Measurements from ENCODE around the gene PHF21A.

The PHF21A gene

GRCh38 chr11:45899448-45900174, 221.6 kb downstream of the PHF21A start:
- DNase-seq: peak; percentile 93

DNA sequence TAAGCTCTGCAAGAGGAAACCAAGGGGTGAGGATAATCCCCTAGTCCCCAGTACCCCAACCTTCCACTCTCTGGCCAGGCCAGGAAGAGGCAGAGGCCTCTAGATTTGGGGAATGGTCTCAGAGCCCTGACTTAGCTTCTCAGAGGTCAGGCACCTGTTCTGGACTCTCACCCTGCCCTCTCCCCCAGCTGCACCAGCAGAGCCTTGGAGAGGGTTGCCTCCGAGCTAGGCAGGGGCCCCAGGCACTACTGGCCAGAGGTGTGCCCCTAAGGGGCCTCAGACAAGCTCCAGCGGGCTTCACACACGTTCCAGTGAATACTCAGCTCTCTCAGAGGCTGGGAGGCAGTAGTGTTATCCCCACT, 222.2 kb downstream of the PHF21A start:
- no peak for DNase-seq

GRCh38 chr11:45897556-45897955, 223.7 kb downstream of the PHF21A start:
- no peak for DNase-seq

DNA sequence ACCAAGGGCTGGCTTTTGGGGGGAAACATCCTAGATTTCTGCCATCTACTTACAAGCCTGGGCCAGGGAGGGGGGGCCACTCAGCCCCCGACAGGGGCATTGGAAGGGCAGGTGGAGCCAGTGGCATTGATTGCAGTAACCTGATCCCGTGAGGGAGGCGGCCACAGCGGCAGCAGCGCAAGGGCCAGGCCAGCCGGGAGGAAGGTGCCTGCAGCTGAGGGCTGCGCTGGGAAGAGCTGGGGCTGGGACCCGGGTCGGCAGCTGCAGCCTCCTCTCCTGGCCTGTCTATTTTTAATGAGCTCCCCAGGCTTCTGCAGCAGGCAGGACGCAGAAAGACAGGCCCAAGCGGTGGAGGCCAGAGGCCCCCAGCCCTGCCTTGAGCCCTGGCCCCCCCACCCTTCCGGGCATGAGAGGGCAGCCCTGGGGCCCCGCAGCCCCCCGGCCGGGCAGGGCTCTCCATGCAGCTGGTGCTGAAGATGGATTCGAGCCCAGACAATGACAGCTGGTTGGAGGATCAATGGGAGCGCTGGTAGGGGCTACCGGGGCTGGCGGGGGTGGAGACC, 224.8 kb downstream of the PHF21A start:
- DNase-seq: peak; percentile 95

GRCh38 chr11:45895553-45896259, 225.5 kb downstream of the PHF21A start:
- peak; percentile 57 for DNase-seq

GRCh38 chr11:45894555-45895247, 226.6 kb downstream of the PHF21A start:
- no peak for DNase-seq

GRCh38 chr11:45892856-45893255, 228.4 kb downstream of the PHF21A start:
- DNase-seq: no peak

- no peak for DNase-seq
These were observed 230.2 kb downstream of the PHF21A start for GRCh38 chr11:45890886-45891550.

- no peak for DNase-seq
These were observed 231.3 kb downstream of the PHF21A start for GRCh38 chr11:45889966-45890365.

- no peak for DNase-seq
These were observed 231.7 kb downstream of the PHF21A start for GRCh38 chr11:45889555-45889954.

- DNase-seq: no peak
These were observed 233.7 kb downstream of the PHF21A start for GRCh38 chr11:45887587-45887986.

- DNase-seq: no peak
These were observed 234.3 kb downstream of the PHF21A start for GRCh38 chr11:45886816-45887520.

GRCh38 chr11:45885921-45886721, 235.1 kb downstream of the PHF21A start:
- DNase-seq: peak; percentile 32

DNA sequence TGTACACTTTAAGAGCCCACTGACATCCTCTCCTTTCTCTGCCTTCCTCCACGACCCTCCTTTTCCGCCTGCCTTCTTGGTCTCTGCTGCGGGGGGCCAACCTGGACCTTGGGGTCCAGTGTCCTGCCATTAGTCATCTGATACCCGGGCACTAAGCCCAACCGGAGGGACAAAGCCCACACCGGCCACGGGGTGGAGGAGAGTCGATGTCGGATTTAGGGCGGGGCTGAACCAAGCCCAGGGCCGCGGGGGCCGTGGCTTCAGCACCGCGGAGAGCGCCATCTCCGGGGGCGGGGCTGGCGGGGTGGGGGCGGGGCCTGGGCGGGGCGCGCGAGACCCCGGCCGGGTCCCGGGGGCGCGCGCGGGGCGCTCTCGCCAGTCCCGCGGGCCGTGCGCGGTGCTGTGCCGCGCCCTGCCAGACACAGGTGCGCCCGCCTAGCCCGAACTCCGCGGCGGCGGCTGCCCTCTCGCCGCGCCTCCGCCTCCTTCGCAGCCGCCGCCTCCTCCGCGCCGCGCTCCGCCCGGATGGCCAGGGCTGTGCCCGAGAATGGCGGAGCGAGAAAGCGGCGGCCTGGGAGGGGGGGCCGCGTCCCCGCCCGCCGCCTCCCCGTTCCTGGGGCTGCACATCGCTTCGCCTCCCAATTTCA, 235.9 kb downstream of the PHF21A start, which contains the start of gene MAPK8IP1:
Gene MAPK8IP1, plus strand, starts transcription at position 378 of the 647 bp plus-strand sequence. Its CDS starts 170 bp downstream, at position 548.
- peak; percentile 66 for DNase-seq

DNA sequence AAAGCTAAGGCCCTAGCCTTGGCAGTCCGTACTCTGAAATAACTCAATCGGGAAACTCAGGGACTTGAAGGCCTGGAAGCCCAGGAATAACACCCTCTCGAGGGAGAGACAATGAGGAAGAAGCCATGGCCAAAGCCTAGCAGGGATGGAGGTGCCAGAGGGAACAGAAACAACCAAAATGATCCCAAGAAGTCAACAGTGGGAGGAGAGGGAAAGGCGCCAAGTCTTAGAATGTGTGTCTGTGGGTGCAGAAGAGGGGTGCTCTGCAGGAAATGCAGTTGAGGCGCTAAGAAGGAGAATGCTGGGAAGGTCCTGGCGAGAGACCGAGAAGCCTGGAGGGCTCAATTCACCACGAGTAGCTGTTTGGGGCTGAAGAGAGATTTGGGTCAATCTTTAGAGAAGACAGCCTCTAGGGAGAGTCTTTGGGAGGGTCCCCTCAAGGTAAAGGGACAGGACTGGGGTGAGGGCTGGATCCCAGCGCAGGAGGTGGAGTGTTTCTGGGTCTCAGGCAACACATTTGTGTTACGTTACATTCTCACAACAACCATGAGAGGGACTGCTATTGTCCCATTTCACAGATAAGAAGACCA, 236.6 kb downstream of the PHF21A start:
- DNase-seq: no peak

Data from NCI-H1092 treated with DMSO at 0.1 percent for 48 hours (cell line).